IMR-90 (cell line): ENCODE data around the gene STK17A. TPM values are rescaled to one million over a fixed set of nuclear protein-coding genes. Genes with fewer than 3 reads are reported as not detected.
A peak's percentile ranks its signal among the peaks of the same experiment; 100 is the strongest.

Experiments
- ATAC-seq: fragments of 200-7000 bp; cut with Tn5 transposase; 2 replicates; pipeline ENCODE4 v1.9.1; 2020; ENCODE audit warnings: low read depth, mild to moderate bottlenecking, moderate library complexity
- BruUV-seq: library from RNA; stranded (reverse); fragments of 400-500 nt; replicated peaks from 2 replicates; lab custom pipeline; 2021; lab: Mats Ljungman, UMichigan
- CTCF ChIA-PET: fragments of 300-600 bp; formaldehyde crosslinking; extraction: SDS; loops from one replicate; lab custom pipeline; 2021; ENCODE audit warnings: antibody characterized with exemption; lab: Yijun Ruan, JAX
- POLR2A ChIA-PET: fragments of 300-600 bp; sonication (Branson Sonifier 250); formaldehyde crosslinking; loops from one replicate; lab custom pipeline; 2022; ENCODE audit warnings: antibody characterized with exemption; ENCODE audit not compliant: unreplicated experiment; lab: Charles Lee
- DNase-seq: peaks from one replicate; pipeline ENCODE4 v3.0.0; 2013
- H2AFZ ChIP-seq: replicated peaks from 2 replicates; pipeline ENCODE3; 2013; ENCODE audit warnings: low read length, mild to moderate bottlenecking; ENCODE audit not compliant: poor library complexity
- H2AK5ac ChIP-seq: 2 replicates; pipeline ENCODE4 v1.6.1; 2013; ENCODE audit warnings: low read depth, low read length, inconsistent platforms
- H2AK9ac ChIP-seq: replicated peaks from 2 replicates; pipeline ENCODE3; 2013; ENCODE audit warnings: mild to moderate bottlenecking, low read depth, low read length, moderate library complexity; ENCODE audit not compliant: poor library complexity
- H2BK120ac ChIP-seq: 2 replicates; pipeline ENCODE4 v1.6.1; 2013; ENCODE audit warnings: low read depth, low read length, inconsistent platforms
- H2BK15ac ChIP-seq: 3 replicates; pipeline ENCODE4 v1.6.1; 2013; ENCODE audit warnings: low read depth, low read length, inconsistent platforms
- H2BK20ac ChIP-seq: 2 replicates; pipeline ENCODE4 v1.6.1; 2013; ENCODE audit warnings: low read depth, mild to moderate bottlenecking, inconsistent platforms, low read length, moderate library complexity
- H2BK5ac ChIP-seq: 2 replicates; pipeline ENCODE4 v1.6.1; 2013; ENCODE audit warnings: mild to moderate bottlenecking, low read depth, low read length, inconsistent platforms; ENCODE audit not compliant: poor library complexity, severe bottlenecking
- H3K14ac ChIP-seq: replicated peaks from 2 replicates; pipeline ENCODE4 v1.6.1; 2013; ENCODE audit warnings: low read depth, low read length, inconsistent platforms
- H3K18ac ChIP-seq: 2 replicates; pipeline ENCODE4 v1.6.1; 2013; ENCODE audit warnings: low read depth, low read length, control low read depth
- H3K23ac ChIP-seq: 2 replicates; pipeline ENCODE4 v1.6.1; 2013; ENCODE audit warnings: low read depth, low read length, inconsistent platforms
- H3K27ac ChIP-seq: 2 replicates; pipeline ENCODE4 v1.5.1; 2013; ENCODE audit warnings: mild to moderate bottlenecking, control low read depth, low read length; ENCODE audit not compliant: insufficient read depth
- H3K27me3 ChIP-seq: 2 replicates; pipeline ENCODE4 v1.6.1; 2013; ENCODE audit warnings: low read length; ENCODE audit not compliant: control insufficient read depth, insufficient read depth
- H3K36me3 ChIP-seq: 2 replicates; pipeline ENCODE4 v1.6.1; 2013; ENCODE audit warnings: low read length, mixed read lengths; ENCODE audit not compliant: control insufficient read depth, insufficient read depth
- H3K4ac ChIP-seq: 2 replicates; pipeline ENCODE4 v1.6.1; 2013; ENCODE audit warnings: low read depth, low read length, inconsistent platforms
- H3K4me1 ChIP-seq: 2 replicates; pipeline ENCODE4 v1.6.1; 2013; ENCODE audit warnings: low read length, mixed read lengths; ENCODE audit not compliant: control insufficient read depth, insufficient read depth
- H3K4me2 ChIP-seq: 2 replicates; pipeline ENCODE4 v1.6.1; 2013; ENCODE audit warnings: low read depth, mild to moderate bottlenecking, control low read depth, low read length, moderate library complexity
- H3K4me3 ChIP-seq: 2 replicates; pipeline ENCODE4 v1.5.1; 2013; ENCODE audit warnings: low read depth, mild to moderate bottlenecking, control low read depth, low read length, moderate library complexity; ENCODE audit not compliant: insufficient read depth
- H3K56ac ChIP-seq: 2 replicates; pipeline ENCODE4 v1.6.1; 2013; ENCODE audit warnings: low read length, inconsistent platforms; ENCODE audit not compliant: insufficient read depth; ENCODE audit errors: extremely low read depth
- H3K79me1 ChIP-seq, 2 experiments: 2 replicates each; pipeline ENCODE4 v1.6.1; 2013; ENCODE audit warnings: low read length in 2 of 2, inconsistent platforms in 1 of 2, low read depth in 1 of 2
- H3K9ac ChIP-seq: 2 replicates; pipeline ENCODE4 v1.6.1; 2013; ENCODE audit warnings: low read depth, low read length, control low read depth
- H3K9me1 ChIP-seq: 2 replicates; pipeline ENCODE4 v1.6.1; 2013; ENCODE audit warnings: low read length, inconsistent platforms; ENCODE audit not compliant: insufficient read depth
- H3K9me3 ChIP-seq: 2 replicates; pipeline ENCODE4 v1.6.1; 2013; ENCODE audit warnings: low read length; ENCODE audit not compliant: control insufficient read depth, insufficient read depth
- H4K20me1 ChIP-seq: 2 replicates; pipeline ENCODE4 v1.6.1; 2013; ENCODE audit warnings: low read length, inconsistent platforms; ENCODE audit not compliant: insufficient read depth
- H4K5ac ChIP-seq: 2 replicates; pipeline ENCODE4 v1.6.1; 2013; ENCODE audit warnings: mild to moderate bottlenecking, low read depth, low read length, control low read depth
- H4K8ac ChIP-seq, 2 experiments: 2 replicates each; pipeline ENCODE4 v1.6.1; 2013; ENCODE audit warnings: low read depth in 2 of 2, low read length in 2 of 2, control low read depth in 1 of 2, inconsistent platforms in 1 of 2
- H4K91ac ChIP-seq: 2 replicates; pipeline ENCODE4 v1.6.1; 2013; ENCODE audit warnings: low read depth, low read length, inconsistent platforms; ENCODE audit not compliant: insufficient read depth
- BHLHE40 ChIP-seq: fragments of 150-350 bp; IDR thresholded peaks from 2 replicates; pipeline ENCODE4 v1.6.1; 2016; ENCODE audit warnings: mild to moderate bottlenecking, low read depth, low read length
- CEBPB ChIP-seq: IDR thresholded peaks from 2 replicates; pipeline ENCODE4 v1.6.1; 2012; ENCODE audit warnings: low read depth, low read length, improper control_type of control experiment
- POLR2A ChIP-seq: IDR thresholded peaks from 2 replicates; pipeline ENCODE4 v1.6.1; 2012; ENCODE audit warnings: mild to moderate bottlenecking, low read depth, low read length
- WGBS, 2 experiments: methylation state at CpG; one replicate each; pipeline versions ENCODE4 v1.1.5 to v1.1.7; 2013; ENCODE audit warnings: missing lambda C conversion rate in 2 of 2; ENCODE audit not compliant: insufficient read length in 1 of 2; ENCODE audit errors: extremely low coverage in 2 of 2; 5-methylcytosine and 5-hydroxymethylcytosine counted together
- dilution Hi-C: fragments of 300-500 bp; cut with HindIII; formaldehyde crosslinking; loops from one replicate; pipeline ENCODE4 v1.14.3; 2018; ENCODE audit warnings: low sequenced_read_pairs; ENCODE audit not compliant: unreplicated experiment
- in situ Hi-C: fragments of 300-500 bp; cut with MboI; formaldehyde crosslinking; loops from 3 replicates; pipeline ENCODE4 v1.14.3; 2019; ENCODE audit warnings: low sequenced_read_pairs, inconsistent platforms, mixed read lengths
- intact Hi-C: fragments of 100-400 bp; cut with micrococcal nuclease; formaldehyde crosslinking; loops from 2 replicates; pipeline ENCODE4 v1.10.0; 2022
- polyA plus RNA-seq, 3 experiments: library from polyadenylated mRNA; depleted of rRNA; stranded (reverse); fragments of >200 nt; gene quantifications; 2 replicates each; pipeline ENCODE4 v1.2.3, GENCODE V29; 2012; ENCODE audit warnings: low replicate concordance in 1 of 3
- total RNA-seq: library from RNA; depleted of rRNA; stranded (reverse); fragments of >200 nt; gene quantifications from 2 replicates; pipeline ENCODE4 v1.2.3, GENCODE V29; 2012
- TF ChIP-seq, protein P1 (sequence below): fragments of 150-350 bp; IDR thresholded peaks from 2 replicates; pipeline ENCODE4 v1.6.1; 2016; ENCODE audit warnings: low read depth, mild to moderate bottlenecking, low read length, moderate library complexity, borderline replicate concordance

The STK17A gene
- total and polyA plus RNA-seq, 2 of the 4 experiments (the other 2 are of a cell fraction): 40.5 to 50.5 TPM

DNA sequence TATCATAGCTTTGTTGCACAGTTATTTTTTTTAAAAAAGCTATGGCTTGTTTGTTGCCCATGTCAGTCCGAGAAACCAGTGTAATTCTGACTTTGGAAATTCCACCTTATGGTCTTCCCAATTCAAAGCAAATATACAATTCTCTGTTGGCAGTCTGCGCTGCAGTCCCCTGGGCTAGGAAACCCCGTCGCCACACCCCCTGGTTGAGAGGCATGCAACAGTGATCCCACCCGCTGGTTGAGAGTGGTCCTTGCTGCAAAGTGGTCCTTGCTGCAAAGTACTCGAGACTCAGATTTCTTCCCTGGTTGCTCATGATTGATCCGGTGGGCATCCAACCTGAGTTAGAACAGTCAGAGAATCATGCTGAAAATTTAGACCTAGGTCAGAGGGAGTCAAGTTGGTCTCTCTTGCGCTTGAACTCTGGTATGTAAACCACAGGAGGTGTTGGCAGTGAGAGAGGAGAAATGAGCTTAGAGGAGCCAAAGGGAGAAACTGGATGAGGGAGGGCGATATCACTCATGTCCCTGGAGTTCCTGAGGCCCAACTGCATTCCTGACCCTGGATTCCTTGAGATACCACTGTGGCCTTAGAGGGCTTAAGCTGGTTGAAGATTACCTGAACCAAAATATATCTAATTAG is 45.0 kb upstream of the STK17A start:
- peaks cover 34% of the 10 kb centered on the region for H3K4me1 ChIP-seq
- H3K27me3 ChIP-seq: peaks cover 18% of the 10 kb centered on the region
- no peak for DNase-seq
- H4K20me1 ChIP-seq: peaks cover 14% of the 10 kb centered on the region; the same call in 1 of the 2 replicates
- no peak overlapping the region for H4K8ac ChIP-seq
- WGBS, 2 experiments: 88% methylated on average over 6 of the region's 9 CpGs; no CpG with 5 or more reads in 1 of the 2 experiments
- no peak overlapping the region for H2BK120ac ChIP-seq
- CTCF ChIA-PET: interaction anchor here (1.8 kb wide), 1 partner anchor 45 kb away, joined by 7 read pairs; the partner anchor contains the start of gene STK17A
- in situ Hi-C loops (no loop called here), dilution Hi-C loops (no loop called here), intact Hi-C loops (no loop called here)
- no peak overlapping the region; the same call in 1 of the 2 replicates for H2BK20ac ChIP-seq
- no peak overlapping the region for H3K4me3 ChIP-seq
- no peaks in the 10 kb centered on the region for H3K79me1 ChIP-seq
- H3K23ac ChIP-seq: no peak overlapping the region
- no peak for TF ChIP-seq BHLHE40
- TF ChIP-seq, protein P1, sequence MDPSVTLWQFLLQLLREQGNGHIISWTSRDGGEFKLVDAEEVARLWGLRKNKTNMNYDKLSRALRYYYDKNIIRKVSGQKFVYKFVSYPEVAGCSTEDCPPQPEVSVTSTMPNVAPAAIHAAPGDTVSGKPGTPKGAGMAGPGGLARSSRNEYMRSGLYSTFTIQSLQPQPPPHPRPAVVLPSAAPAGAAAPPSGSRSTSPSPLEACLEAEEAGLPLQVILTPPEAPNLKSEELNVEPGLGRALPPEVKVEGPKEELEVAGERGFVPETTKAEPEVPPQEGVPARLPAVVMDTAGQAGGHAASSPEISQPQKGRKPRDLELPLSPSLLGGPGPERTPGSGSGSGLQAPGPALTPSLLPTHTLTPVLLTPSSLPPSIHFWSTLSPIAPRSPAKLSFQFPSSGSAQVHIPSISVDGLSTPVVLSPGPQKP: no peak
- no peak for TF ChIP-seq CEBPB
- TF ChIP-seq POLR2A: no peak
- POLR2A ChIA-PET: no interaction called here
- H3K14ac ChIP-seq: no peak overlapping the region; the same call in 1 of the 2 replicates
- H3K4me2 ChIP-seq: 0 out of 2 replicates have a peak overlapping the region, but pooled peaks have one; percentile 10
- no peak overlapping the region for H4K91ac ChIP-seq
- H2BK15ac ChIP-seq: no peak overlapping the region
- no peaks in the 10 kb centered on the region for H3K36me3 ChIP-seq
- no peak overlapping the region for H2AK9ac ChIP-seq
- no TSS peak for BruUV-seq
- H3K9me3 ChIP-seq: no peaks in the 10 kb centered on the region
- no peak overlapping the region for H3K56ac ChIP-seq
- no peak overlapping the region for H3K9ac ChIP-seq
- H2BK5ac ChIP-seq: no peak overlapping the region
- peaks cover 24% of the 10 kb centered on the region for H3K9me1 ChIP-seq
- H3K4ac ChIP-seq: no peak overlapping the region
- H3K27ac ChIP-seq: no peak overlapping the region
- H3K18ac ChIP-seq: no peak overlapping the region
- H4K5ac ChIP-seq: no peak overlapping the region
- no peak overlapping the region for H2AFZ ChIP-seq
- ATAC-seq: peak; percentile 34; the same call in 1 of the 2 replicates
- no peak overlapping the region; the same call in 1 of the 2 replicates for H2AK5ac ChIP-seq
